Panc1 (cell line): ENCODE results near the gene PLA2G15. TPM values are rescaled to one million over a fixed set of nuclear protein-coding genes. Genes with fewer than 3 reads are reported as not detected.
A peak's percentile ranks its signal among the peaks of the same experiment; 100 is the strongest.

ENCODE experiments used
- ATAC-seq: fragments of 200-7000 bp; cut with Tn5 transposase; 2 replicates; pipeline ENCODE4 v1.9.1; 2020; ENCODE audit warnings: mild to moderate bottlenecking, moderate library complexity
- BruUV-seq: library from RNA; stranded (reverse); fragments of 400-500 nt; replicated peaks from 2 replicates; lab custom pipeline; 2021; lab: Mats Ljungman, UMichigan
- CTCF ChIA-PET: fragments of 300-600 bp; sonication (Branson Sonifier 250); formaldehyde crosslinking; loops from one replicate; lab custom pipeline; 2022; ENCODE audit warnings: antibody characterized with exemption; lab: Charles Lee
- POLR2A ChIA-PET: fragments of 300-600 bp; sonication (Branson Sonifier 250); formaldehyde crosslinking; loops from one replicate; lab custom pipeline; 2022; ENCODE audit warnings: antibody characterized with exemption; lab: Charles Lee
- DNase-seq: peaks from one replicate; pipeline ENCODE4 v3.0.0-alpha.2; 2010; ENCODE audit warnings: low read depth, low spot score
- H3K27ac ChIP-seq: 2 replicates; pipeline ENCODE4 v1.5.1; 2011; ENCODE audit warnings: mild to moderate bottlenecking, low read length, inconsistent platforms
- H3K27me3 ChIP-seq: fragments of 200-500 bp; sonication (Bioruptor generic); 2 replicates; pipeline ENCODE4 v1.6.0; 2014; ENCODE audit warnings: low read length, inconsistent platforms; ENCODE audit not compliant: control insufficient read depth, insufficient read depth
- H3K36me3 ChIP-seq: fragments of 200-500 bp; sonication (Bioruptor generic); 2 replicates; pipeline ENCODE4 v1.5.1; 2014; ENCODE audit warnings: inconsistent platforms, mild to moderate bottlenecking, low read length, moderate library complexity; ENCODE audit not compliant: control insufficient read depth, insufficient read depth
- H3K4me1 ChIP-seq: 2 replicates; pipeline ENCODE4 v1.5.1; 2011; ENCODE audit warnings: inconsistent platforms, mild to moderate bottlenecking, low read length, moderate library complexity; ENCODE audit not compliant: control insufficient read depth, insufficient read depth
- H3K4me3 ChIP-seq, 2 experiments: 2 replicates each; pipeline ENCODE4 v1.5.1; 2011 to 2012; ENCODE audit warnings: low read depth in 2 of 2, low read length in 2 of 2, mild to moderate bottlenecking in 2 of 2, inconsistent platforms in 1 of 2, moderate library complexity in 1 of 2
- H3K9me3 ChIP-seq: fragments of 200-500 bp; sonication (Bioruptor generic); 2 replicates; pipeline ENCODE4 v1.5.1; 2014; ENCODE audit warnings: low read depth, mild to moderate bottlenecking, inconsistent platforms, low read length, moderate library complexity; ENCODE audit not compliant: control insufficient read depth, insufficient read depth
- CTCF ChIP-seq: fragments of 450-650 bp; IDR thresholded peaks from 2 replicates; pipeline ENCODE4 v1.5.1; 2017; ENCODE audit warnings: mild to moderate bottlenecking
- POLR2AphosphoS5 ChIP-seq: IDR thresholded peaks from 2 replicates; pipeline ENCODE4 v1.6.1; 2012; ENCODE audit warnings: mild to moderate bottlenecking, low read depth, low read length, moderate library complexity
- REST ChIP-seq, 2 experiments: IDR thresholded peaks; 2 replicates each; pipeline ENCODE4 v1.6.1; 2011 to 2012; ENCODE audit warnings: low read depth in 2 of 2, control low read depth in 1 of 2, low read length in 1 of 2, mild to moderate bottlenecking in 1 of 2, moderate library complexity in 1 of 2; ENCODE audit not compliant: insufficient read depth in 1 of 2
- SIN3A ChIP-seq: IDR thresholded peaks from 2 replicates; pipeline ENCODE4 v1.6.1; 2012; ENCODE audit warnings: low read depth, mild to moderate bottlenecking, low read length, moderate library complexity, borderline replicate concordance; ENCODE audit not compliant: insufficient read depth
- TCF7L2 ChIP-seq: IDR thresholded peaks from 2 replicates; pipeline ENCODE4 v1.6.1; 2011; ENCODE audit warnings: mild to moderate bottlenecking, low read depth, low read length, inconsistent platforms
- in situ Hi-C: cut with HindIII; loops from 2 replicates; pipeline ENCODE4 v1.10.0; 2016; ENCODE audit warnings: low sequenced_read_pairs, low pct_unique_long_range_greater_than_20kb
- intact Hi-C: fragments of 100-400 bp; cut with micrococcal nuclease; formaldehyde crosslinking; loops from one replicate; pipeline ENCODE4 v1.10.0; 2022; ENCODE audit not compliant: unreplicated experiment
- total RNA-seq: library from RNA; stranded (reverse); gene quantifications from one replicate; pipeline ENCODE4 v1.2.1, GENCODE V29; 2021; ENCODE audit not compliant: unreplicated experiment

Gene PLA2G15
- total RNA-seq, 1 experiment from 2014 or later, result 14.3 TPM

GRCh38 chr16:68263559-68264127 lies 18.5 kb downstream of the PLA2G15 start:
- Histone ChIP-seq H3K27me3 (no peaks in the 10 kb centered on the region), H3K9me3 (no peaks in the 10 kb centered on the region), H3K4me3 (peak overlapping the region; percentile 57 to 76), H3K27ac (peak overlapping the region; percentile 83), H3K4me1 (peaks cover 17% of the 10 kb centered on the region), H3K36me3 (no peaks in the 10 kb centered on the region; the same call in 1 of the 2 replicates)
- POLR2A ChIA-PET, result interaction anchor here (0.5 to 0.7 kb wide), 2 partner anchors 10 to 54 kb away, joined by 3 to 14 read pairs; no protein-coding TSS in a partner anchor
- BruUV-seq, result no TSS peak
- CTCF ChIA-PET, result interaction anchor here (0.7 to 1.3 kb wide), 6 partner anchors 16 to 64 kb away, joined by 3 to 10 read pairs (median 4); no protein-coding TSS in a partner anchor
- in situ Hi-C loops (no loop called here), intact Hi-C loops (loop anchor here (5.0 kb wide), 1 partner anchor 64 kb away; no protein-coding TSS in a partner anchor)
- TF ChIP-seq SIN3A (no peak), POLR2AphosphoS5 (no peak), CTCF (no peak), TCF7L2 (no peak), REST (IDR thresholded peaks at IDR 0.05; ENCODE audit: insufficient read depth in 1 of 2, low read depth in 2 of 2, low read length in 1 of 2) (no peak)
- ATAC-seq (no peak), DNase-seq (no peak)

GRCh38 chr16:68264128-68265077 lies 19.2 kb downstream of the PLA2G15 start, which contains the start of gene SLC7A6:
Gene SLC7A6 (plus strand): TSS chr16:68264526. CDS start chr16:68274727, 10,201 bp downstream.
- TF ChIP-seq CTCF, result peak; percentile 78
- TF ChIP-seq TCF7L2, result no peak
- TF ChIP-seq REST (IDR thresholded peaks at IDR 0.05; ENCODE audit: insufficient read depth in 1 of 2, low read depth in 2 of 2, low read length in 1 of 2), result no peak
- TF ChIP-seq POLR2AphosphoS5, result peak; percentile 64
- 0 out of 2 replicates have a peak, but pooled peaks have one; percentile 40 for TF ChIP-seq SIN3A
- BruUV-seq, result TSS peak; percentile 81

More at GRCh38 chr16:68264128-68265077, 19.2 kb downstream of the PLA2G15 start, which contains the start of gene SLC7A6:
- Histone ChIP-seq H3K4me1 (peaks cover 17% of the 10 kb centered on the region), H3K36me3 (no peaks in the 10 kb centered on the region; the same call in 1 of the 2 replicates), H3K4me3 (peak within 1 kb of the TSS; percentile 76 to 83), H3K9me3 (no peaks in the 10 kb centered on the region), H3K27ac (peak within 1 kb of the TSS; percentile 84), H3K27me3 (no peaks in the 10 kb centered on the region)
- in situ Hi-C loops, result no loop called here
- no peak for DNase-seq
- POLR2A ChIA-PET, result interaction anchor here (0.6 kb wide), 1 partner anchor 65 kb away, joined by 3 read pairs; no protein-coding TSS in a partner anchor
- peak; percentile 90 for ATAC-seq
- CTCF ChIA-PET, result interaction anchor here (0.6 to 1.3 kb wide), 7 partner anchors 15 to 71 kb away, joined by 3 to 5 read pairs (median 3); no protein-coding TSS in a partner anchor
- intact Hi-C loops, result loop anchor here (5.0 kb wide), 1 partner anchor 63 kb away; no protein-coding TSS in a partner anchor
